Hematopoietic multipotent progenitor cell treated with erythropoietin and hydrocortisone succinate and interleukin-3 and kit ligand, for 6 days (in vitro differentiated cells): ENCODE data around the gene SOAT2.
"Not testable (repeated sequence)": the region's sequence is repeated elsewhere in the genome, so short reads cannot be mapped to it uniquely, and the experiment has no call there.

ENCODE experiments used
- DNase-seq: peaks from one replicate; pipeline ENCODE4 v3.0.0-alpha.2; 2015

Gene SOAT2

DNA sequence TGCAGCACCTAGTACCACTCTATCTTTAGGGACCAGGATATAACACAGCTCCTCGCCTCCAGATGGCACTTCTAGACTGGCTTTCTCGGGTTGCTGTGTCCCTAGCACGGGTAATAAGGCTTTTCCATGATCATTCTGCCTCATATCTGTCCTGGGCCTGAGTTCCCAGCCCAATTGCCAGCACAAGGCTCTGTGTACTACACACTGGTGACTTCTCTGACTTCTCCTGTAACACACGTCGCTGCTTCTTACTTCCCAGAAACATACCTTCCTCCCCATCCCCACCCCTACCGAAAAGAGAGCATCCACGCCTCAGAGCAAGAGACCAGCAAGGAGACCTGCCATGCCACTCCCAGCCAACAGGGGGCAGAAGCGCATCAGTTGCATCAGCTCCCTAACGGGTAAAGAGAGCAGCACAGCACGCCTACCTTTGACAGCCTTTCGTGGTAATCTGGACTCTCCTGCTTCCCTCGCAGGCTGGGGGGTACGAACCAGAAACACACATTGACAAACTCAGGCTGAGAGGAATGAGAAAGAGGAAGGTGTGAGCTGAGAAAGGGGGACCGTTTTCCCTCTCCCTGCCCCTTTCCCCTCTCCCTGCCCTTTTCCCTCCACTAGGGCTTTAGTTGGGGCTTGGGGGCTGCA is 56.0 kb downstream of the SOAT2 start:
- peak; percentile 90 for DNase-seq

DNA sequence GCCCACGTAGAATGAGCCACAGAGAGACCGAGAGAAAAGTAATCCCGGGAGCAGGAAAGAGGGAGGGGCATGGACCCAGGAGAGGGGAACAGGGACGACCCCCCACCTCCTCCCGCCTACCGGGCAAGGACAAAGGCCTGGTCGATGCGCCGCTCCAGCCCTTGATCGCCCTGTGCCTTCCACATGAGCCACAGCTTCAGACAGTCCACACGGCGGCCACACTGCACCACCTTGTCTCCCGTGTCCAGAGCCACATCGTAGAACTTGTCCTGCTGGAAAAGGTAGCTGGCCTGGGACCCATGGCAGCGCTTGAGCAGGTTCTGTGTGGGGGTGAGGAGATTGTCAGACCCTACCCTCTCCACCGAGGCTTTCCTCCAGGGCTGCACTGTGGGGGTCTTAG is 56.7 kb downstream of the SOAT2 start:
- no peak for DNase-seq

DNA sequence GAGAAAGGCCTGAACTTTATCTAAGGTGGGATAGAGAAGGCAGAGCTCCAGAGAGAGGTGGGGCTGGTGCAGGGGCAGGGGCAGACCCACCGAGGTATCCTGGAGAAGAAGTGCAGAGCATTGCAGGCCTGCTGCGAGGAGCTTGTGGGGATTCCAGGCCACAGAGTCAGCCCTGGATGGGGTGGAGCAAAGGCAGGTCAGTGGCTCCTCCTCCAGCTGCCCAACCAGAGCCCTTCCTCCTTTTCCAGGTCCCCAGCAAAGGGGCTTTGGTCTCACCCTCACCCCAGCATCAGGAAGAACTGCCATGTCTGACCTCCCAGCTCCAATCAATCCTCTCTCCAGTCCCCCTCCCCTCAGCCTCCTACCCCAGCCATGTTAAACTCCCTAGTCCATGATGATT is 57.4 kb downstream of the SOAT2 start:
- no peak for DNase-seq

DNA sequence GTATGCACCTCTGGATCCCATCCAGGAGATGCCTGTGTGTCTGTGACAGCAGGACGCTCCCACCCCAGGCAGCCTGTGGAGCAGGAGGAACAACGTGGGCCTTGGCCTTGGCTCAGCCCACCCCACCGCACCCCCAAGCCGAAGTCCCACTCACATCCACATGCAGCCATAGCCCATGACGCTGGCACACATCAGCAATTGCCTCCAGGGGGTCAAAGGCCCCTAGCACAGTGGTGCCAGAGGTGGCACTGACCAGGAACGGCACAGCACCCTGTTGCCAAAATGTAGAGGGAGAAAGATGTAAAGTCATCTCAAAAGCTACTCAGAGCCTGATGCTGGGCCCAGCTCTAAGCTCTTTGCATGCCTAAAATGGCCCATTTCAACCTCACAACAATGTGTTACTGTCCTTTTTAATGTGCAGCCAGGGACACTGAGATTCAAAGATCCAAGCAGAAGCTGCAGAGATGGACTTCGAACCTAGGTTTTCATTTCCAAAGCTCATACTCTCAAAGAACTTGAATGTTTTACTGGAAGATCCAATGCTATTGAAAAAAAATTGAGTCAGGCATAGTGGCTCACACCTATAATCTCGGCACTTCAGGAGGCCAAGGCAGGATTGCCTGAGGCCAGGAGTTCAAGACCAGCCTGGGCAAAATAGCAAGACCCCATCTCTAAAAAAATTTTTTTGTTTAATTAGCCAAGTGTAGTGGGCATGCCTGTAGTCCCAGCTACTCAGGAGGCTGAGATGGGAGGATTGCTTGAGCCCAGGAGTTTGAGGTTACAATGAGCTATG is 58.0 kb downstream of the SOAT2 start:
- DNase-seq: no peak

DNA sequence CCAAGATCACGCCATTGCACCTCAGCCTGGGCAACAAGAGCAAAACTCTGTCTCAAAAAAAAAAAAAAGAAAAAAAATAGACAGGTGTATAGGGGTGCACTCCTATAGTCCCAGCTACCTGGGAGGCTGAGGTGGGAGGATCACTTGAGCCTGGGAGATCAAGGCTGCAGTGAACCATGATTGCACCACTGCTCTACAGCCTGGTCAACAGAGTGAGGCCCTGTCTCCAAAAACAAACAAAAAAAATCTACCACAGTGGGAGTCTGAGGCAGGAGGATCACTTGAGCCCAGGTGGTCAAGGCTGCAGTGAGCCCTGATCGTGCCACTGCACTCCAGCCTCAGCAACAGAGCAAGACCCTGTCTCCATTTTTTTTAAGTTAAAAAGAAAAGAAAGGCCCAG is 59.7 kb downstream of the SOAT2 start:
- not testable (repeated sequence) for DNase-seq

DNA sequence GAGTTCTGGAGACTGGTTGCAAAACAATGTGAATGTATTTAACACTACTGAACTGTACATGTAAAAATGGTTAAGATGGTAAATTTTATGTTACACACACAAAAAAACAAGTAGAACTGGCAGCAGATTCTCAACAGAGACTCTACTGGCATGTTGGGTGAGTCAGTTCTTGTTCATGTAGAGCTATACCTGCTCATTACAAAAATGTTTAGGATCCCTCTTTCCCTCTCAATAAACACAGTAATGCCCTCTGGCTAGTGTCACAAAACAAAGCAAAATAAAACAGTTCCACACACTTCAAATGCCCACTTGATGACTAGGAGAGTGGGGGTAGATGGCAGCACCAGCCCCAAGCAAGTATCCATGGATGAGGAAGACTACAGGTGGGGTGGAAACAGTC is 63.6 kb downstream of the SOAT2 start:
- DNase-seq: no peak

DNA sequence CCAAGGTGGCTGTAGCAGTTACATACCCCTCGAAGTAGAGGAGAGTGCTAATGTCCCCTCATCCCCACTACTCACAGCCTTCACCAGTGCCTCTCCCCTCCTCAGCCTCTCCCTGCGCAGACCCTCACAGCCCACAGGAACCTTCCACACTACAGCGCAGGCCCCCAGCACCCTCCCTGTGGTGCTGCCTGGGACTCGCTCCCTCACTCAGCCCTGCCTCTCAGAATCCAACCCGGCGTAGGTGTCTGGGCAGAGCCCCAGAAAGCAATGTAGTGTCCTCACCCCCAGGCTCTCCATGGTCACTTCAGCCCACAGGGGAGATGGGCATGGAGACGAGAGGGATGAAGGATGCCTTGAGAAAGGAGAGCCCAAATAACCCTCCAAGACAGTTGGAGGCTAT is 66.4 kb downstream of the SOAT2 start:
- no peak for DNase-seq

DNA sequence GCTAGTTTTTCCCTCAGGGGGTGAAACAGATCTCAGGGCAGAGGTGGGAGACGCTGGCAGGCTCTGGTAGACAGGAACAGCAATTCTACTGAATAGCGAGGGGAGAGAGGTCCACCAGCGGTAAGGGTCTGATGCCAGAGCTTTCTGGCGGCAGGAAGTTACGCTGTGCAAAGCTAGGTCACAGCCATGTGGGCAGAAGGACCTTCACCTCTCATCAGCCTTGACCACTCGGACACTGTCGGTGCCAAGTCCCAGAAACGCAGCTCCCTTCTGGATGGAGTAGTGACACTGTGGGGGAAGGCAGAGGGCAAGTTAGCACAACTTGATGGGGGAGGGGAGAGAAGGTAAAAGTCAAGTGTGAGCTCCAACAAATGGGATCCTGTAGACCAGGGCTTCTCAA is 66.9 kb downstream of the SOAT2 start:
- DNase-seq: no peak

DNA sequence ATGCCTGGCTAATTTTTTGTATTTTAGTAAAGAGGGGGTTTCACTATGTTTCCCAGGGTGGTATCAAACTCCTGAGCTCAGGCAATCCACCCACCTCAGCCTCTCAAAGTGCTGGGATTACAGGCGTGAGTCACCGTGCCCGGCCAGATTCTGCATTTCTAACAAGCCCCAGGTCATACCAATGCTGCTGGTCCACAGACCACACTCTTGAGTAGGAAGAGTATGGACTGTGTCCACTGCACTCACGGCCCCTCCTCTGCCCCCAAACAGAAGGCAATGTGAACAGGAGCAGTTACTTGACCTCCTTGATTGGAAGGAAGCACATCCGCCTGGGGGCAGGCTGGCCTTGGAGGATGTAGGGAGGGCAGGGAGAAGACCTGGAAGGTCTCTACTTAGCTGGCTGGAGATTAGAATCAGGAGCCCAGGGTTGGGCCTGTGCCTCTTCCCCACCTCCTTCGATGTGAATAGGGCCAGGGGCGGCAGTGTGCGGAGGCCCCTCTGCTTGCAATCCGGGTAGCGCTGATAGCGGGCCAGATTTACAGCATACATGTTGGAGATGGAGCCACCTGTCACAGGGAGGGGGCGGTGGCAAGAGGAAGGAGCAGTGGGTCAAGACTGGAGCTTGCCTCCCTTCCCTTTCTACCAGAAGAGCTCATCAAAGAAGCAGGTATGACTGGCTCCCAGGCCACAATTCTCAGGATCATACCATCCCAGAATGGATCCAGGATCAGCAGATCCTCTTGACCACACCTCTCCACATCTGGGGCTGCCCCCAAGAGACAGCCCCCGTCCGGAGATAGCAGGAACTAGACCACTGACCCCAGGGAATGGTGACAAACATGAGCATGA is 67.8 kb downstream of the SOAT2 start:
- DNase-seq: no peak

DNA sequence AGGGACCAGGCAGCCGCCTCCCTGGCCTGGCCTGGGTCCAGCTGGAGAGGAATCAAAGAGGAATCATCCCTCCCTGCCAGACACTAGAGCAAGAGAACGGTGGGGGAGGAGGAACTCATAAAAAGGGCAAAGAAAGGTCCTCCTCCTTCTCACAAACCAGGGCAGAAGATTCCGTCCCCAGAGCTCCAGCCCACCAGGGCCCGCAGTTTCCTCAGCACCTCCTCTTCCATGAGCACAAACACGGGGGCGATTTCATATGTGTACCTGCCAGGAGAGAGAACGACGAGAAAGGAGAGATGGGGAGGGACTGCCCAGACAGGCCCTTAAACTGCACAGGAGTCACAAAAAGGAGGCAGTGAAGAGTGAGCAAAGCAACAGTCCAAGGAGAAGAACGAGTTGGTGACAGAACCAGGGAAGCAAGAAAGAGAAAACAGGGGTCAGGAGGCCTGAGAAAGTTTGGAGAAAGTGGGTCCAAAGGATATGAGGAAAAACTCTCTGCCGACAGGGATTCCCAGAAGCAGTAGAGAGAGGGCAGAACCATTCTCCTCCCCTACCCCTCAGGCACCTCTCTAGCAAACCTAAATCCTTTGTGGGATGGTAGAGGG is 68.5 kb downstream of the SOAT2 start:
- DNase-seq: peak; percentile 34

DNA sequence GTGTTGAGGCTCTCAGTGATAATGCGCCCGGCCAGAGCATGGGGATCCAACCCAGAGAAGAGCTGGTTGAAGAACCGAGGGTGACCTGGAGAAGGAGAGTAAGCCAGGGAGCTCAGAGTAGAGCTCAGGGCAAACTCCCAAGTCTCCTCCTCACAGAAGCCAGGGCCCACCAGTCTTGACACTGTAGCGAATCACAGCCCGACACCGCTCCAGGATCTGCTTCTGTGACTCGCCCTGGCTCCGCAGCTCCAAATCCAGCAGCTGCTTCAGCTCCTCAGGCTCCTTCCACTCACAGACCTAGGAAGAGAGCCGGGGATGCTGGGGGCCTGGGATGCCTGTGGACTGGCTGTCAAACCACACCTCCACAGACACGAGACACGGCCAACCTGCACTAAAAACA is 69.1 kb downstream of the SOAT2 start:
- no peak for DNase-seq

DNA sequence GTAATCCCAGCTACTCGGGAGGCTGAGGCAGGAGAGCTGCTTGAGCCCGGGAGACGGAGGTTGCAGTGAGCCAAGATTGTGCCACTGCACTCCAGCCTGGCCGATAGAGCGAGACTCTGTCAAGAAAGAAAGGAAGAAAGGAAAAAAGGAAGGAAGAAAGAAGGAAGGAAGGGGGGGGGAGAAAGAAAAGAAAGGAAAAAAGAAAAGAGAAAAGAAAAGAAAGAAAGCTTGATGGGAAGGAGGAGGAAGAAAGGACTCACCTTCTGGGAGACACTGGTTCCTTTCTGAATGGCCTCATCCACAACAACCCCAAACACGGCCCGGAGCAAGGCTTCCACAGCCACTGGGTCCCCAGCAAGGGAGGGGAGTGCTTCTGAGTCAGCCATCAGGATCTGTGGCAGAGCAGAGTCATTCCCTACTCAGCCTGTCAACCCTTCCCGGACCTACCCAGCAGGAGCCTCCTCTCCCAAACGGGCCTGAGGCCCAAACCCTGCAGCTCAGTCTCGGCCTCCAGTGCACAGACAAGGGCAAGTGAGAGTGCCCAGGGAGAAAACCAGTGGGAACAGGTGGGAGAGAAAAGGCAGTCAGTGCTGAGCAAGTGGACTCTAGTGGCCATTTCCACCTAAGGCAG is 69.9 kb downstream of the SOAT2 start:
- no peak for DNase-seq
